GM12864 (cell line): ENCODE measurements around the gene IRX3.

ENCODE experiments used
- DNase-seq: peaks from one replicate; pipeline ENCODE4 v3.0.0-alpha.2; 2011; ENCODE audit warnings: low read depth
- H3K4me3 ChIP-seq: 2 replicates; pipeline ENCODE4 v1.5.1; 2011; ENCODE audit warnings: mild to moderate bottlenecking, low read depth, low read length, control low read depth
- TF ChIP-seq, protein P1 (sequence below): IDR thresholded peaks from 2 replicates; pipeline ENCODE4 v1.5.1; 2011; ENCODE audit warnings: low read depth, mild to moderate bottlenecking, moderate library complexity, low read length, control low read depth, inconsistent platforms; ENCODE audit errors: missing control alignments

The IRX3 gene

DNA sequence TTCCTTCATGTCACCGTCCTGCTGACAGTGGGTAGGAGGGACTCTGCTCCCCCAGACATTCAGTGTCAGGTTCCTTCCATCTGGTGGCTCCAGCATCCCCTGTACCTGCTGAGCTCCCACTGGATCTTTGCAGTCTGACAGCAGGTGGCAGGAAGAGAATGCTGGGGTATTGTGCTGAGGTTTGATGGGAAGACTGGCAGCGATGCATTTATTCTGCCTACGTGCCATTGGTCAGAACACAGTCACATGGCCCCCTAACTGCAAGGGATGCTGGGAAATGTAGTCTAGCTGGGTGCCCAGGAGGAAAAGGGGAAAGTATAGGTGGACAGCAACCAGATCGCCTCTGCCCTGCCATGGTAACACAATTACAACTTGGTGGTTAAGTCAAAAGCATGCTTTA lies 44.4 kb downstream of the IRX3 start:
- TF ChIP-seq, protein P1, sequence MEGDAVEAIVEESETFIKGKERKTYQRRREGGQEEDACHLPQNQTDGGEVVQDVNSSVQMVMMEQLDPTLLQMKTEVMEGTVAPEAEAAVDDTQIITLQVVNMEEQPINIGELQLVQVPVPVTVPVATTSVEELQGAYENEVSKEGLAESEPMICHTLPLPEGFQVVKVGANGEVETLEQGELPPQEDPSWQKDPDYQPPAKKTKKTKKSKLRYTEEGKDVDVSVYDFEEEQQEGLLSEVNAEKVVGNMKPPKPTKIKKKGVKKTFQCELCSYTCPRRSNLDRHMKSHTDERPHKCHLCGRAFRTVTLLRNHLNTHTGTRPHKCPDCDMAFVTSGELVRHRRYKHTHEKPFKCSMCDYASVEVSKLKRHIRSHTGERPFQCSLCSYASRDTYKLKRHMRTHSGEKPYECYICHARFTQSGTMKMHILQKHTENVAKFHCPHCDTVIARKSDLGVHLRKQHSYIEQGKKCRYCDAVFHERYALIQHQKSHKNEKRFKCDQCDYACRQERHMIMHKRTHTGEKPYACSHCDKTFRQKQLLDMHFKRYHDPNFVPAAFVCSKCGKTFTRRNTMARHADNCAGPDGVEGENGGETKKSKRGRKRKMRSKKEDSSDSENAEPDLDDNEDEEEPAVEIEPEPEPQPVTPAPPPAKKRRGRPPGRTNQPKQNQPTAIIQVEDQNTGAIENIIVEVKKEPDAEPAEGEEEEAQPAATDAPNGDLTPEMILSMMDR, result no peak
- no peak overlapping the region for H3K4me3 ChIP-seq
- DNase-seq, result no peak

DNA sequence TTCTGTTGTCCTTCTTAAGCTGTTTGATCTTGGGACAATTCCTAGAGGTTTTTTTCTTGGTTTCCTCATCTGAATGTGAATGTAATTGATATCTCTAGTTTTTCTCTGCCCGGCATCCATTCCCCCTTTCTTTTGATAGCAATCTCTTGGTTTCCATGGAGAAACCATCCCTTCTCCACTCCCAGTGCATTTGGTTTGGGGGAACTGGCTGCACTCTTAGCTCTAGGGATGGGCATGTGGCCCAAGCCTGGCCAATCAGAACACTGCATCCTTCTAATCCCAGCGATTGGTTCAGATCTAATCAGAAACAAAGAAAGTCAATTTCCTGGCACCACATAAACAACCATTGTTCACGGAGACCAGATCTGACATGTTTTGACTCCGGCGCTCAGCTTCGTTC lies 45.1 kb downstream of the IRX3 start:
- DNase-seq, result no peak
- no peak overlapping the region for H3K4me3 ChIP-seq
- TF ChIP-seq, protein P1, result no peak

DNA sequence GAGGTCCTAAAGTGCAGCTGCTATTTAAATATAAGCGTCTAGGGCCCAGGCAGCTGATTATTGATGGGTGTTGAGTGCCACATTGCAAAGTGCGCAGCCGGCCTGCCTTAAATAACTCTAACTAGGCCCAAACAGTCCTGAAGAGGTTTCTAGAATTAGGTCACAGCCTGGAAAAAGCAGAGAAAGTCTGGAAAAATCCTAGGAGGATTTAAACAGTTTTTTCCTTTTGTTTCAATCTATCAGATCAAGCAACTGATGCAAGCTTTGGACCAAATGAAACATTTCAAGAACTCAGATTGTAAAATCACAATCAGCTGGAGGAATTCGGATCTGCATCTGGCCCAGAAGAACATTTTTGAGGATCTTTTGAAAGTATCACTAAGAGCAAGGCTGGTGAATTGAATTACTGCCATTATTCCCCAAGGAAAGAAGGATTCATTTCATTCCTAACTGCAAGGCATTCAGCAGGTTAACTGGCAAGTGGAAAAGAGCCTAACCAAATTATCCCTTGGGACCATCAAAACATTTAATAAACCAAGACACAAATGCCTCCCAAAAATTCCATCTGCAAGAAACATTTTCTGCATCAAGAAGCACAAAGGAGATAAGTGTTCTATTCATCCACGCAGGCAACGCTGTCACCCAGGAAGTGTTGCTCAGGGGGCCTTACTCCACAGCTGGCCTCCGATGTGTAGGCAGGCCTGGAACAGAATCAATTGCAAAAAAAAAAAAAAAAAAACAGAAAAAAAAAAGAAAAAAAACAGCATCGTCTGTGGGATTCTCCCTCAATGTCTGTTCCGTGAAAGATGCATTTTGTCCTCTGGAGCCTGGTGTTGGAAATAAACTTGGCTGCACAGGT lies 46.1 kb downstream of the IRX3 start:
- no peak overlapping the region for H3K4me3 ChIP-seq
- TF ChIP-seq, protein P1, result no peak
- DNase-seq, result no peak

DNA sequence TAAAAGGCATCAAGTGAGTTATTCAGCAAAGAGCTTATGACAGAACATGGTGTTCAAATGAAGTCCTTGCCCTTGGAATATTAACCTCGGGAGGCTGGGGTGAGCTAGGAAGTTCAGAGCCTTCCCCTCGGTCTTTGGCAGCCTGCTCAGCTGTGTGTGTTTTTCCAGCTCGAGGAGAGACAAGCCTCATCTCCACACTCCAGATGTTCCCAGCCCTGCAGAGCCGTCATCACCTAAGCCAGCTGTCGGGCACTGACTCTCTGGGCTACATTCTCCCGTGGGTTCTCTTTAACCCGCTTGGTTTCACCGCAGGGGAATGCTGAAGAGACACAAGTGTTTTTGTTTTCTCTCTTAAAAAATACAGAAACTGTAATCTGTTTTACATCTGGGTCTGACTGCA lies 47.1 kb downstream of the IRX3 start:
- DNase-seq, result no peak
- no peak overlapping the region for H3K4me3 ChIP-seq
- TF ChIP-seq, protein P1, result no peak

DNA sequence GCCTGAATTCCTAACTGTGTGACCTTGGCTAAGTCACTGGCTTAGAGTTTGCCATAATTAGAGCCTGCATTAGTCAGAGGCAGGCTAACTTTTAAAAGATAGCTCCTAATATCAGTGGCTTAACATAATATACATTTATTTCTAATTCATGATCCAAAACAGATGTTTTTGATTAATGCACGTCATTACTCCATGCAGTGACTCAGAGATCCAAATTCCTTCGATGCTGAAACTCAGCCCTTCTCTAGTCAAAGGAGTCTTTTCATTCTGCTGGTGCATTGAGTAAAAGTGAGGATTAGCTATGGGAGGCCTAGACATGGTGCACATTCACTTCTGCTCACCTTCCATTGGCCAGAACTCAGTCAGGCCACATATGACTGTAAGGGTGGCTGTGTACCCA lies 49.8 kb downstream of the IRX3 start:
- H3K4me3 ChIP-seq, result no peak overlapping the region
- no peak for DNase-seq
- TF ChIP-seq, protein P1, result no peak

DNA sequence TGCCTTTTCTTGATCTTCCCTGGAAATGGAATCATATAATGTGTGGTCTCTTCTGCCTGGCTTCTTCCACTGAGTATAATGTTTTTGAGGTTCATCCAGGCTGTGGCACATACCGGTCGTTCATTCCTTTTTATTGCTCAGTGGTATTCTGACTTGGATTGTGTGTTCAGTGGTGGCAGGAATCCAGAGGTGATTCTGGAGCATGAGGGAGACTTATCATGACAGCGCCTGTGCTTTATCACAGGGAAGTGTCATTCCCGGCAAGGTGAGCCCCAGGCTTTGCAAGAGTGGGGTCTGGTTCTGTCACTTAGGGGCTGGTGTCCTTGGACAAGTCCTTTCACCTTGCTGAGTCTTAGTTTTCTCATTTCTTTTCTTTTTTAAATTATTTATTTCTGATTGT lies 53.0 kb downstream of the IRX3 start:
- TF ChIP-seq, protein P1, result no peak
- DNase-seq, result no peak
- no peak overlapping the region for H3K4me3 ChIP-seq
